ENCODE results near the gene GPR141. TPM values are rescaled to one million over a fixed set of nuclear protein-coding genes. Genes with fewer than 3 reads are reported as not detected.

GPR141 gene
- polyA plus RNA-seq, 3 donors, result 25.4 to 26.6 (median 25.5) TPM

DNA sequence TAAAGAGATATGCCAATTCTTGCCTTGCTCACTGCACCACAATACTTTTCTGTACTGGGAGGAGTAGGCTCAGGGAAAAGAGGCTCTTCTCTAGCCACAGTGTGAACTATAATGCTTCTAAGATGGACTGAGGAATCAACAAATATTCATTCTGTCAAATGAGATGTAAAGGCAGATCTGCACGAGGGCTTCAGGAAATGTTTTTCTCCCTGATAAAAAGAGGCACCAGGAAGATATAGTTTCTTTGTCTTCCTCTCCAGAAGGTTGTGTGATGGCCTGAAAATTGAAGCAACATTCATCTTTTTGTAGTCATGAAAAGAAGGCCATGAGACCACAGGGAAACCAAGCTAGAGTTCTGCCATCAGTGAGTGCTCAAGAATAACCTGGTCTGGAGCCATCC lies 85.7 kb downstream of the GPR141 start:
- Histone ChIP-seq H2AFZ (ENCODE audit: insufficient read depth, low read depth, low read length, poor library complexity, severe bottlenecking) (no peak overlapping the region), H3K27ac (ENCODE audit: low read depth in 1 of 2, low read length in 2 of 2) (peak overlapping the region in 1 of 2 donors; percentile 30), H3K27me3 (ENCODE audit: control insufficient read depth in 2 of 2, insufficient read depth in 2 of 2, low read length in 2 of 2) (no peaks in the 10 kb centered on the region), H3K79me2 (ENCODE audit: insufficient read depth, low read length) (peaks cover 6% of the 10 kb centered on the region), H3K9ac (ENCODE audit: insufficient read depth, low read length, poor library complexity, severe bottlenecking) (no peak overlapping the region), H3K4me3 (replicated peaks in 1 of 3; ENCODE audit: low read depth in 2 of 3, low read length in 3 of 3) (no peak overlapping the region), H3K9me3 (replicated peaks in 1 of 2; ENCODE audit: control insufficient read depth in 1 of 2, insufficient read depth in 1 of 2, low read length in 2 of 2) (no peaks in the 10 kb centered on the region), H3K4me1 (ENCODE audit: control insufficient read depth in 1 of 2, insufficient read depth in 2 of 2, low read length in 2 of 2) (peaks cover 45 to 50% of the 10 kb centered on the region in 2 donors), H3K4me2 (replicated peaks; ENCODE audit: extremely low read depth, low read length, poor library complexity, severe bottlenecking) (no peak overlapping the region), H3K36me3 (replicated peaks in 1 of 2; ENCODE audit: control insufficient read depth in 1 of 2, insufficient read depth in 2 of 2, low read length in 2 of 2) (no peaks in the 10 kb centered on the region), H4K20me1 (ENCODE audit: insufficient read depth, low read length) (no peaks in the 10 kb centered on the region)
- H3K27ac Mint-ChIP-seq, result peak overlapping the region in 2 of 7 donors; percentile 25 to 67
- intact Hi-C loops (cut with micrococcal nuclease), result no loop called here
- peaks cover 0 to 5% (median 2%) of the 10 kb centered on the region in 7 donors for H3K9me3 Mint-ChIP-seq
- H3K4me3 Mint-ChIP-seq, result no peak overlapping the region
- DNase-seq, result no peak
- no peak for TF ChIP-seq CTCF (IDR thresholded peaks at IDR 0.05)
- H3K27me3 Mint-ChIP-seq (ENCODE audit: low read depth in 3 of 3), result peaks cover 0 to 4% (median 0%) of the 10 kb centered on the region in 3 donors
- H3K4me1 Mint-ChIP-seq, result peaks cover 55% of the 10 kb centered on the region
- H3K36me3 Mint-ChIP-seq, result peaks cover 4 to 16% of the 10 kb centered on the region in 2 donors
- 0% methylated on average over 1 of the region's 1 CpG for WGBS (ENCODE audit: insufficient coverage)

- intact Hi-C loops (cut with micrococcal nuclease), result no loop called here
- Histone ChIP-seq H3K27ac (ENCODE audit: low read depth in 1 of 2, low read length in 2 of 2) (peak overlapping the region in 1 of 2 donors; percentile 30), H3K79me2 (ENCODE audit: insufficient read depth, low read length) (peaks cover 6% of the 10 kb centered on the region), H2AFZ (ENCODE audit: insufficient read depth, low read depth, low read length, poor library complexity, severe bottlenecking) (no peak overlapping the region), H3K4me3 (replicated peaks in 1 of 3; ENCODE audit: low read depth in 2 of 3, low read length in 3 of 3) (no peak overlapping the region), H4K20me1 (ENCODE audit: insufficient read depth, low read length) (no peaks in the 10 kb centered on the region), H3K27me3 (ENCODE audit: control insufficient read depth in 2 of 2, insufficient read depth in 2 of 2, low read length in 2 of 2) (no peaks in the 10 kb centered on the region), H3K9ac (ENCODE audit: insufficient read depth, low read length, poor library complexity, severe bottlenecking) (no peak overlapping the region), H3K4me1 (ENCODE audit: control insufficient read depth in 1 of 2, insufficient read depth in 2 of 2, low read length in 2 of 2) (peaks cover 43 to 48% of the 10 kb centered on the region in 2 donors), H3K4me2 (replicated peaks; ENCODE audit: extremely low read depth, low read length, poor library complexity, severe bottlenecking) (no peak overlapping the region), H3K9me3 (replicated peaks in 1 of 2; ENCODE audit: control insufficient read depth in 1 of 2, insufficient read depth in 1 of 2, low read length in 2 of 2) (no peaks in the 10 kb centered on the region), H3K36me3 (replicated peaks in 1 of 2; ENCODE audit: control insufficient read depth in 1 of 2, insufficient read depth in 2 of 2, low read length in 2 of 2) (no peaks in the 10 kb centered on the region)
- no peak for TF ChIP-seq CTCF (IDR thresholded peaks at IDR 0.05)
- DNase-seq, result no peak
- H3K27me3 Mint-ChIP-seq (ENCODE audit: low read depth in 3 of 3), result peaks cover 0 to 4% (median 0%) of the 10 kb centered on the region in 3 donors
- H3K36me3 Mint-ChIP-seq, result peaks cover 4 to 16% of the 10 kb centered on the region in 2 donors
- peaks cover 52% of the 10 kb centered on the region for H3K4me1 Mint-ChIP-seq
- peak overlapping the region in 2 of 7 donors; percentile 27 to 42 for H3K27ac Mint-ChIP-seq
- WGBS (ENCODE audit: insufficient coverage), result 73% methylated on average over 3 of the region's 3 CpGs
- peaks cover 0 to 5% (median 2%) of the 10 kb centered on the region in 7 donors for H3K9me3 Mint-ChIP-seq
- H3K4me3 Mint-ChIP-seq, result no peak overlapping the region
These were observed 86.2 kb downstream of the GPR141 start for GRCh38 chr7:37769726-37770125.
